Breast epithelium (tissue), 4 donors: ENCODE results near the gene GREB1. TPM values are rescaled to one million over a fixed set of nuclear protein-coding genes. Genes with fewer than 3 reads are reported as not detected.

Experiments
- DNase-seq, 2 donors: peaks; one replicate each; pipeline ENCODE4 v3.0.0-alpha.2; 2019; ENCODE audit warnings: low spot score in 2 of 2
- H3K27ac ChIP-seq, 2 donors: fragments of 200-600 bp; sonication (generic) in 1 of 2; one replicate each; pipeline ENCODE4 v1.5.1; 2016 to 2019; ENCODE audit warnings: mild to moderate bottlenecking in 1 of 2
- H3K27me3 ChIP-seq, 2 donors: fragments of 200-600 bp; sonication (generic) in 1 of 2; one replicate each; pipeline versions ENCODE4 v1.5.1 to v1.6.0; 2017 to 2019; ENCODE audit warnings: control low read depth in 1 of 2, mild to moderate bottlenecking in 1 of 2
- H3K36me3 ChIP-seq: fragments of 200-600 bp; one replicate; pipeline ENCODE4 v1.5.1; 2019
- H3K4me1 ChIP-seq, 2 donors: fragments of 200-600 bp; sonication (generic); one replicate each; pipeline ENCODE4 v1.5.1; 2016 to 2019; ENCODE audit warnings: control low read depth in 1 of 2
- H3K4me3 ChIP-seq, 3 donors: fragments of 200-600 bp; sonication (generic); 1 replicate in 2 of 3; 2 replicates in 1 of 3; pipeline ENCODE4 v1.5.1; 2016 to 2019; ENCODE audit warnings: mild to moderate bottlenecking in 3 of 3, moderate library complexity in 2 of 3
- H3K9me3 ChIP-seq, 2 donors: fragments of 200-600 bp; sonication (generic) in 1 of 2; one replicate each; pipeline ENCODE4 v1.5.1; 2016 to 2019; ENCODE audit warnings: control low read depth in 1 of 2
- POLR2A ChIP-seq: fragments of 450-650 bp; IDR thresholded peaks from one replicate; pipeline ENCODE4 v1.6.1; 2016; ENCODE audit warnings: antibody characterized with exemption, mild to moderate bottlenecking, moderate library complexity
- POLR2AphosphoS5 ChIP-seq, 3 donors: sonication (generic); formaldehyde crosslinking; IDR thresholded peaks; one replicate each; pipeline ENCODE4 v1.6.1; 2017; ENCODE audit warnings: antibody characterized with exemption in 3 of 3
- intact Hi-C: fragments of 100-400 bp; cut with DNase I; formaldehyde crosslinking; loops from one replicate; pipeline ENCODE4 v1.15.1; 2023; ENCODE audit warnings: low total_unique reads
- total RNA-seq, 3 donors: library from RNA; depleted of rRNA; stranded (reverse); fragments of >200 nt; gene quantifications; one replicate each; pipeline ENCODE4 v1.1.0, GENCODE V29; 2016
- TF ChIP-seq, protein P1 (sequence below), 3 donors: fragments of 450-650 bp; IDR thresholded peaks; one replicate each; pipeline ENCODE4 v1.5.1; 2016 to 2017; ENCODE audit warnings: antibody characterized with exemption in 3 of 3, mild to moderate bottlenecking in 3 of 3, moderate library complexity in 3 of 3

Gene GREB1
- total RNA-seq, 3 donors from 2014 or later = 5.4 to 83.6 (median 42.9) TPM

GRCh38 chr2:11543337-11544216 lies 9.7 kb downstream of the GREB1 start:
- intact Hi-C loops = no loop called here
- DNase-seq = no peak
- Histone ChIP-seq H3K4me3 (peak overlapping the region in 2 of 3 donors; percentile 37 to 44), H3K36me3 (no peaks in the 10 kb centered on the region), H3K4me1 (no peaks in the 10 kb centered on the region), H3K9me3 (no peaks in the 10 kb centered on the region), H3K27me3 (no peaks in the 10 kb centered on the region), H3K27ac (peak overlapping the region in 1 of 2 donors; percentile 45)
- TF ChIP-seq POLR2A = no peak
- TF ChIP-seq POLR2AphosphoS5 (IDR thresholded peaks at IDR 0.05) = no peak
- TF ChIP-seq, protein P1, sequence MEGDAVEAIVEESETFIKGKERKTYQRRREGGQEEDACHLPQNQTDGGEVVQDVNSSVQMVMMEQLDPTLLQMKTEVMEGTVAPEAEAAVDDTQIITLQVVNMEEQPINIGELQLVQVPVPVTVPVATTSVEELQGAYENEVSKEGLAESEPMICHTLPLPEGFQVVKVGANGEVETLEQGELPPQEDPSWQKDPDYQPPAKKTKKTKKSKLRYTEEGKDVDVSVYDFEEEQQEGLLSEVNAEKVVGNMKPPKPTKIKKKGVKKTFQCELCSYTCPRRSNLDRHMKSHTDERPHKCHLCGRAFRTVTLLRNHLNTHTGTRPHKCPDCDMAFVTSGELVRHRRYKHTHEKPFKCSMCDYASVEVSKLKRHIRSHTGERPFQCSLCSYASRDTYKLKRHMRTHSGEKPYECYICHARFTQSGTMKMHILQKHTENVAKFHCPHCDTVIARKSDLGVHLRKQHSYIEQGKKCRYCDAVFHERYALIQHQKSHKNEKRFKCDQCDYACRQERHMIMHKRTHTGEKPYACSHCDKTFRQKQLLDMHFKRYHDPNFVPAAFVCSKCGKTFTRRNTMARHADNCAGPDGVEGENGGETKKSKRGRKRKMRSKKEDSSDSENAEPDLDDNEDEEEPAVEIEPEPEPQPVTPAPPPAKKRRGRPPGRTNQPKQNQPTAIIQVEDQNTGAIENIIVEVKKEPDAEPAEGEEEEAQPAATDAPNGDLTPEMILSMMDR (IDR thresholded peaks at IDR 0.05) = no peak

- Histone ChIP-seq H3K4me1 (no peaks in the 10 kb centered on the region), H3K27me3 (no peaks in the 10 kb centered on the region), H3K9me3 (no peaks in the 10 kb centered on the region), H3K27ac (no peak overlapping the region), H3K4me3 (no peak overlapping the region), H3K36me3 (no peaks in the 10 kb centered on the region)
- TF ChIP-seq POLR2AphosphoS5 (IDR thresholded peaks at IDR 0.05) (no peak), POLR2A (no peak)
- TF ChIP-seq, protein P1 (IDR thresholded peaks at IDR 0.05) = no peak
- no peak for DNase-seq
- intact Hi-C loops = no loop called here
Observed at GRCh38 chr2:11546072-11546471, 12.2 kb downstream of the GREB1 start.

DNA sequence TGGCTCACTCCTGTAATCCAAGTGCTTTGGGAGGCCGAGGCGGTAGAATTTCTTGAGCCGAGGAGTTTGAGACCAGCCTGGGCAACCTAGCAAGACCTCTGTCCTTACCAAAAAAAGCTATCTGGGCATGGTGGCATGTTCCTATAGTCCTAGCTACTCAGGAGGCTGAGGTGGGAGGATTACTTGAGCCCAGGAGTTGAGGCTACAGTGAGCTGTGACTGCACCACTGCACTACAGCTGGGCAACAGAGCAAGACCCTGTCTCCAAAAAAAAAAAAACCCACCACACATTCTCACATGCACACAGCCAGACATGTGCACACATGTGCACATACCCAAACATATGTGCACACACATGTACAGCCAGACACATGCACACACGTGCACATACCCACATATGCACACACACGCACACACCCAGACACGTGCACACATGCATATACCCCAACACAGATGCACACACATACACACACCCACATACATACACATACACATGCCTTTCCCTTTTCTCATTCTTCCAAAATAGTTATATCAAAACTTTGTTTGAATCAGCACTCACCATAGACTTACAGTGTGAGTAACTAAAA lies 14.2 kb downstream of the GREB1 start:
- no peaks in the 10 kb centered on the region for H3K27me3 ChIP-seq
- no peaks in the 10 kb centered on the region for H3K4me1 ChIP-seq
- H3K36me3 ChIP-seq = no peaks in the 10 kb centered on the region
- H3K9me3 ChIP-seq = no peaks in the 10 kb centered on the region
- no peak for DNase-seq
- H3K27ac ChIP-seq = no peak overlapping the region
- intact Hi-C loops = no loop called here
- H3K4me3 ChIP-seq = no peak overlapping the region
- TF ChIP-seq POLR2A = no peak
- no peak for TF ChIP-seq POLR2AphosphoS5 (IDR thresholded peaks at IDR 0.05)
- TF ChIP-seq, protein P1 (IDR thresholded peaks at IDR 0.05) = no peak

DNA sequence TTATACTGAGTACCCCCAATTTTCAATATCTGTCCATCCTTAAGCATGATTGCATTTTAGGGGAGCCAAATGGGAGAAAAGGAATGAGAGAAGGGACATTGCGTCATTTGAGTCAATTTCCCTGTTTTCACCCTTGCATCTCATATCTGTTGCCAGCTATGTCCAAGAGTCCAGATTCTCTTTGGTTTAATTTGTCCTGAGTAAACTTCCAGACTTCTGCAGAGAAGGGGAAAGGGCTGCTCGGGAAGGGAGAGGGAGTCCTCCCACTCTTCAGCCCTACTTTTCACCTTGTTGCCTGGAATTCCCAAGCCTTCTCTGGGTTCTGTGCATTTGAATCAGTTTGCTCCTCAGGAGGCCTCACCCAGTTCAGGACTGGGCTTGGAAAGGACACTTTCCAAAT lies 16.5 kb downstream of the GREB1 start:
- DNase-seq = no peak
- no peak overlapping the region for H3K27ac ChIP-seq
- H3K36me3 ChIP-seq = no peaks in the 10 kb centered on the region
- no peak for TF ChIP-seq POLR2AphosphoS5 (IDR thresholded peaks at IDR 0.05)
- no peak for TF ChIP-seq POLR2A
- TF ChIP-seq, protein P1 (IDR thresholded peaks at IDR 0.05) = no peak
- intact Hi-C loops = no loop called here
- no peak overlapping the region for H3K4me3 ChIP-seq
- no peaks in the 10 kb centered on the region for H3K9me3 ChIP-seq
- H3K27me3 ChIP-seq = no peaks in the 10 kb centered on the region
- H3K4me1 ChIP-seq = no peaks in the 10 kb centered on the region
